K562 (cell line): ENCODE data around the gene TSC1.

Experiments used
- KDM1A ChIP-seq, 2 experiments: fragments of 450-650 bp; IDR thresholded peaks; 2 replicates each; pipeline ENCODE4 v1.6.1; 2016; ENCODE audit warnings: mild to moderate bottlenecking in 2 of 2
- SRSF1 ChIP-seq: fragments of 200-400 bp; formaldehyde crosslinking; IDR thresholded peaks from 2 replicates; pipeline ENCODE4 v1.6.1; 2017; ENCODE audit warnings: mild to moderate bottlenecking, low read depth, low read length, moderate library complexity
- YBX1 ChIP-seq: fragments of 450-650 bp; IDR thresholded peaks from 2 replicates; pipeline ENCODE4 v1.7.1; 2016; ENCODE audit warnings: mild to moderate bottlenecking
- ZNF785 ChIP-seq: fragments of 250-450 bp; sonication (Bioruptor Pico); IDR thresholded peaks from 2 replicates; pipeline ENCODE4 v1.4.0; 2020; ENCODE audit warnings: mild to moderate bottlenecking
- TF ChIP-seq, protein P1 (sequence below): fragments of 200-800 bp; sonication (Bioruptor generic); IDR thresholded peaks from 2 replicates; pipeline ENCODE4 v1.6.1; 2016; ENCODE audit warnings: missing genetic modification characterization, missing compliant biosample characterization
- TF ChIP-seq, protein P2 (sequence below), 3 experiments: IDR thresholded peaks in 2 of 3; conservative IDR thresholded peaks in 1 of 3; 2 replicates each; pipeline ENCODE4 v1.5.1; 2011 to 2012; ENCODE audit warnings: low read length in 3 of 3, mild to moderate bottlenecking in 3 of 3, control low read depth in 2 of 3, improper control_type of control experiment in 1 of 3, inconsistent platforms in 1 of 3, low read depth in 1 of 3, mixed read lengths in 1 of 3, moderate library complexity in 1 of 3; ENCODE audit not compliant: insufficient read depth in 2 of 3

DNA sequence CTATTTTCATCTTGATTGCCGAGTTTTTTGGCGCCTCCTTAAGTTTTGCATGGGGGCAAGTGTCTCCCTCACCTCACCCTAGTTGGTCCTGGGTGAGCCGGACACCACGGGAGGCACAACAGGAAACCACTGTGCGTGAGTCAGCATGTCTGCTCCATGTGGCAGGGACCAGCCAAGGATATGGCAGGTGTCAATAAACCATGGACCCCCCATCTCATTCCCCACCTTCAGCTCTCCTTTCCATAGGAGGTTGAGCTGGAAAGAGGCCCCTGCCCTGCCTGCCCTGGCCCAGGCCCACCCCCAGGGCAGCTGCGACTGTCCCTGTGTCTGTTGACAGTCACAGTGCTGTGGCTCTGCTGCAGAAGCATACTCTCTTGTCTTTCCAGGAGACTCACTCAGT is 62.6 kb downstream of the TSC1 start:
- TF ChIP-seq, protein P1, sequence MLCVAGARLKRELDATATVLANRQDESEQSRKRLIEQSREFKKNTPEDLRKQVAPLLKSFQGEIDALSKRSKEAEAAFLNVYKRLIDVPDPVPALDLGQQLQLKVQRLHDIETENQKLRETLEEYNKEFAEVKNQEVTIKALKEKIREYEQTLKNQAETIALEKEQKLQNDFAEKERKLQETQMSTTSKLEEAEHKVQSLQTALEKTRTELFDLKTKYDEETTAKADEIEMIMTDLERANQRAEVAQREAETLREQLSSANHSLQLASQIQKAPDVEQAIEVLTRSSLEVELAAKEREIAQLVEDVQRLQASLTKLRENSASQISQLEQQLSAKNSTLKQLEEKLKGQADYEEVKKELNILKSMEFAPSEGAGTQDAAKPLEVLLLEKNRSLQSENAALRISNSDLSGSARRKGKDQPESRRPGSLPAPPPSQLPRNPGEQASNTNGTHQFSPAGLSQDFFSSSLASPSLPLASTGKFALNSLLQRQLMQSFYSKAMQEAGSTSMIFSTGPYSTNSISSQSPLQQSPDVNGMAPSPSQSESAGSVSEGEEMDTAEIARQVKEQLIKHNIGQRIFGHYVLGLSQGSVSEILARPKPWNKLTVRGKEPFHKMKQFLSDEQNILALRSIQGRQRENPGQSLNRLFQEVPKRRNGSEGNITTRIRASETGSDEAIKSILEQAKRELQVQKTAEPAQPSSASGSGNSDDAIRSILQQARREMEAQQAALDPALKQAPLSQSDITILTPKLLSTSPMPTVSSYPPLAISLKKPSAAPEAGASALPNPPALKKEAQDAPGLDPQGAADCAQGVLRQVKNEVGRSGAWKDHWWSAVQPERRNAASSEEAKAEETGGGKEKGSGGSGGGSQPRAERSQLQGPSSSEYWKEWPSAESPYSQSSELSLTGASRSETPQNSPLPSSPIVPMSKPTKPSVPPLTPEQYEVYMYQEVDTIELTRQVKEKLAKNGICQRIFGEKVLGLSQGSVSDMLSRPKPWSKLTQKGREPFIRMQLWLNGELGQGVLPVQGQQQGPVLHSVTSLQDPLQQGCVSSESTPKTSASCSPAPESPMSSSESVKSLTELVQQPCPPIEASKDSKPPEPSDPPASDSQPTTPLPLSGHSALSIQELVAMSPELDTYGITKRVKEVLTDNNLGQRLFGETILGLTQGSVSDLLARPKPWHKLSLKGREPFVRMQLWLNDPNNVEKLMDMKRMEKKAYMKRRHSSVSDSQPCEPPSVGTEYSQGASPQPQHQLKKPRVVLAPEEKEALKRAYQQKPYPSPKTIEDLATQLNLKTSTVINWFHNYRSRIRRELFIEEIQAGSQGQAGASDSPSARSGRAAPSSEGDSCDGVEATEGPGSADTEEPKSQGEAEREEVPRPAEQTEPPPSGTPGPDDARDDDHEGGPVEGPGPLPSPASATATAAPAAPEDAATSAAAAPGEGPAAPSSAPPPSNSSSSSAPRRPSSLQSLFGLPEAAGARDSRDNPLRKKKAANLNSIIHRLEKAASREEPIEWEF (CRISPR knock-in tag): no peak
- TF ChIP-seq SRSF1 (no peak), YBX1 (no peak), ZNF785 (CRISPR knock-in tag) (no peak), KDM1A (IDR thresholded peaks at IDR 0.05) (no peak)
- TF ChIP-seq, protein P2, sequence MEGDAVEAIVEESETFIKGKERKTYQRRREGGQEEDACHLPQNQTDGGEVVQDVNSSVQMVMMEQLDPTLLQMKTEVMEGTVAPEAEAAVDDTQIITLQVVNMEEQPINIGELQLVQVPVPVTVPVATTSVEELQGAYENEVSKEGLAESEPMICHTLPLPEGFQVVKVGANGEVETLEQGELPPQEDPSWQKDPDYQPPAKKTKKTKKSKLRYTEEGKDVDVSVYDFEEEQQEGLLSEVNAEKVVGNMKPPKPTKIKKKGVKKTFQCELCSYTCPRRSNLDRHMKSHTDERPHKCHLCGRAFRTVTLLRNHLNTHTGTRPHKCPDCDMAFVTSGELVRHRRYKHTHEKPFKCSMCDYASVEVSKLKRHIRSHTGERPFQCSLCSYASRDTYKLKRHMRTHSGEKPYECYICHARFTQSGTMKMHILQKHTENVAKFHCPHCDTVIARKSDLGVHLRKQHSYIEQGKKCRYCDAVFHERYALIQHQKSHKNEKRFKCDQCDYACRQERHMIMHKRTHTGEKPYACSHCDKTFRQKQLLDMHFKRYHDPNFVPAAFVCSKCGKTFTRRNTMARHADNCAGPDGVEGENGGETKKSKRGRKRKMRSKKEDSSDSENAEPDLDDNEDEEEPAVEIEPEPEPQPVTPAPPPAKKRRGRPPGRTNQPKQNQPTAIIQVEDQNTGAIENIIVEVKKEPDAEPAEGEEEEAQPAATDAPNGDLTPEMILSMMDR (IDR thresholded peaks at IDR 0.05 in 2 of 3, conservative IDR thresholded peaks at IDR 0.05 in 1 of 3; ENCODE audit: insufficient read depth in 2 of 3, low read depth in 1 of 3, low read length in 3 of 3): no peak
